Osteocyte (in vitro differentiated cells): ENCODE measurements around the gene MBD3L2B. TPM values are rescaled to one million over a fixed set of nuclear protein-coding genes. Genes with fewer than 3 reads are reported as not detected.

ENCODE experiments used
- DNase-seq: peaks from one replicate; pipeline ENCODE4 v3.0.0; 2021; ENCODE audit warnings: mixed read lengths; ENCODE audit not compliant: unreplicated experiment; ENCODE audit errors: extremely low spot score
- H3K27ac Mint-ChIP-seq: one replicate; pipeline ENCODE4 v1.8.0; 2021; ENCODE audit warnings: mild to moderate bottlenecking, mixed read lengths; ENCODE audit not compliant: unreplicated experiment
- H3K27me3 Mint-ChIP-seq: one replicate; pipeline ENCODE4 v1.8.0; 2021; ENCODE audit warnings: mixed read lengths; ENCODE audit not compliant: unreplicated experiment
- H3K36me3 Mint-ChIP-seq: one replicate; pipeline ENCODE4 v1.8.0; 2021; ENCODE audit warnings: mixed read lengths; ENCODE audit not compliant: unreplicated experiment
- H3K4me1 Mint-ChIP-seq: one replicate; pipeline ENCODE4 v1.8.0; 2021; ENCODE audit warnings: mixed read lengths; ENCODE audit not compliant: unreplicated experiment
- H3K4me3 Mint-ChIP-seq: one replicate; pipeline ENCODE4 v1.8.0; 2021; ENCODE audit warnings: mild to moderate bottlenecking, moderate library complexity, mixed read lengths; ENCODE audit not compliant: unreplicated experiment
- H3K9me3 Mint-ChIP-seq: one replicate; pipeline ENCODE4 v1.8.0; 2021; ENCODE audit warnings: mixed read lengths; ENCODE audit not compliant: unreplicated experiment
- total RNA-seq: library from RNA; stranded (reverse); gene quantifications from 2 replicates; pipeline ENCODE4 v1.2.1, GENCODE V29; 2021
- TF ChIP-seq, protein P1 (sequence below): fragments of 200-600 bp; sonication (generic); IDR thresholded peaks from 2 replicates; pipeline ENCODE4 v1.5.0; 2021; ENCODE audit warnings: antibody characterized with exemption, mild to moderate bottlenecking, moderate library complexity

Gene MBD3L2B
- total RNA-seq, 1 donor from 2014 or later = not detected

GRCh38 chr19:7010722-7011593 is 10.3 kb downstream of the MBD3L2B start:
- DNase-seq = peak; percentile 51
- Mint-ChIP-seq H3K36me3 (no peaks in the 10 kb centered on the region), H3K9me3 (peaks cover 9% of the 10 kb centered on the region), H3K4me1 (no peaks in the 10 kb centered on the region), H3K27ac (no peak overlapping the region), H3K4me3 (no peak overlapping the region), H3K27me3 (no peaks in the 10 kb centered on the region)
- TF ChIP-seq, protein P1, sequence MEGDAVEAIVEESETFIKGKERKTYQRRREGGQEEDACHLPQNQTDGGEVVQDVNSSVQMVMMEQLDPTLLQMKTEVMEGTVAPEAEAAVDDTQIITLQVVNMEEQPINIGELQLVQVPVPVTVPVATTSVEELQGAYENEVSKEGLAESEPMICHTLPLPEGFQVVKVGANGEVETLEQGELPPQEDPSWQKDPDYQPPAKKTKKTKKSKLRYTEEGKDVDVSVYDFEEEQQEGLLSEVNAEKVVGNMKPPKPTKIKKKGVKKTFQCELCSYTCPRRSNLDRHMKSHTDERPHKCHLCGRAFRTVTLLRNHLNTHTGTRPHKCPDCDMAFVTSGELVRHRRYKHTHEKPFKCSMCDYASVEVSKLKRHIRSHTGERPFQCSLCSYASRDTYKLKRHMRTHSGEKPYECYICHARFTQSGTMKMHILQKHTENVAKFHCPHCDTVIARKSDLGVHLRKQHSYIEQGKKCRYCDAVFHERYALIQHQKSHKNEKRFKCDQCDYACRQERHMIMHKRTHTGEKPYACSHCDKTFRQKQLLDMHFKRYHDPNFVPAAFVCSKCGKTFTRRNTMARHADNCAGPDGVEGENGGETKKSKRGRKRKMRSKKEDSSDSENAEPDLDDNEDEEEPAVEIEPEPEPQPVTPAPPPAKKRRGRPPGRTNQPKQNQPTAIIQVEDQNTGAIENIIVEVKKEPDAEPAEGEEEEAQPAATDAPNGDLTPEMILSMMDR = no peak

DNA sequence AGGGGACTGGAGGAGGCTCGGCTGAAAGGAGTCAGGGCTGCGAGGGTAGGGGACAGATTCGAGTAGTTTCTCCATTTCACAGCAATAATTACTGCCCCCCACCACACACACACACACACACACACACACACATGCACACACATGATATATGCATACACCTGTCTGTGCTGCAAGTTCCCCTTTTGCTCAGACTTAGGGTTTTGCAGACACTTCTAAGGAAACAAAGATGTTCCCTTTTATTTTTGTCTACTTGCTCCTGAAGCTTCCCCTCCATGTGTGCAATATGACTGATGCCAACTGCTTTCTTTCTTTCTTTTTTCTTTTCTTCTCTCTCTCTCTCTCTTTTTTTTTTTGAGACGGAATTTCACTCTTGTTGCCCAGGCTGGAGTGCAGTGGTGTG is 13.4 kb downstream of the MBD3L2B start:
- Mint-ChIP-seq H3K27me3 (no peaks in the 10 kb centered on the region), H3K36me3 (no peaks in the 10 kb centered on the region), H3K27ac (no peak overlapping the region), H3K4me1 (no peaks in the 10 kb centered on the region), H3K9me3 (peaks cover 9% of the 10 kb centered on the region), H3K4me3 (no peak overlapping the region)
- TF ChIP-seq, protein P1 = no peak
- DNase-seq = no peak

DNA sequence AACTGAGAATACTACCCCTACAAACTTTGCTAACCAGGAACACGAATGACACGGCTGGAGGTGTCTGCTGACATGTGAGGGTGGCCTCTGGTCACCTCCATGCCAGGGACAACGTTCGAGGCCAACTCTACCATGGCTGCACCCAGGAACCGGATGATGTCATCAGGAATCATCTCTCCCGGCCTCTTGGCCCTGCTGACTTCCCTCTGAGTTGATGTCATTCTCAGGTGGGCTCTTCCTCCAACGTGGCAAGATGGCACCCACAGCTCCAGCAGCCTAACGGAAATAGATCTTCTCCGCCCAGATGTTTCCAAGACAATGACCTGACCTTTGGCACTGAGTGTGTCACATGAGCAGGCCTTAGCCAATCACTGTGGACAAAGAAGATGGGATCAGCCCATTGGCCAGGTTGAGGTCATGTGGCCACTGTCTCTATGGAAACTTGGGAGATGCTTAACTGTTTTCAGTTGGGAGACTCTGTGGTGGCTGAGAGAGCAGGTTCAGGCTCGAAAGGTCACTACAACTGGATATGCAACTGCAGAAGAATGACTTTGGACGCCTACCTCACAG is 15.0 kb downstream of the MBD3L2B start:
- Mint-ChIP-seq H3K4me3 (no peak overlapping the region), H3K4me1 (no peaks in the 10 kb centered on the region), H3K9me3 (peaks cover 7% of the 10 kb centered on the region), H3K27me3 (no peaks in the 10 kb centered on the region), H3K36me3 (no peaks in the 10 kb centered on the region), H3K27ac (no peak overlapping the region)
- no peak for DNase-seq
- TF ChIP-seq, protein P1 = no peak

GRCh38 chr19:7004313-7004931 is 16.8 kb downstream of the MBD3L2B start:
- no peak for DNase-seq
- TF ChIP-seq, protein P1 = peak; percentile 77
- Mint-ChIP-seq H3K9me3 (peaks cover 11% of the 10 kb centered on the region), H3K36me3 (no peaks in the 10 kb centered on the region), H3K4me3 (no peak overlapping the region), H3K4me1 (no peaks in the 10 kb centered on the region), H3K27ac (no peak overlapping the region), H3K27me3 (no peaks in the 10 kb centered on the region)

- peaks cover 26% of the 10 kb centered on the region for H3K9me3 Mint-ChIP-seq
- TF ChIP-seq, protein P1 = no peak
Observed at GRCh38 chr19:7000816-7001215, 20.4 kb downstream of the MBD3L2B start.

More at GRCh38 chr19:7000816-7001215, 20.4 kb downstream of the MBD3L2B start:
- Mint-ChIP-seq H3K4me1 (no peaks in the 10 kb centered on the region), H3K36me3 (no peaks in the 10 kb centered on the region), H3K27ac (no peak overlapping the region), H3K4me3 (no peak overlapping the region), H3K27me3 (no peaks in the 10 kb centered on the region)
- no peak for DNase-seq
